H1 (cell line): ENCODE measurements around the gene MFAP4. TPM values are rescaled to one million over a fixed set of nuclear protein-coding genes. Genes with fewer than 3 reads are reported as not detected.

Source experiments
- ATF2 ChIP-seq: IDR thresholded peaks from 2 replicates; pipeline ENCODE4 v1.6.1; 2012; ENCODE audit warnings: low read length, inconsistent platforms
- BRCA1 ChIP-seq: IDR thresholded peaks from 2 replicates; pipeline ENCODE4 v1.6.1; 2012; ENCODE audit warnings: low read depth, low read length, improper control_type of control experiment
- CBX8 ChIP-seq: fragments of 300-800, 300-1000 bp; sonication (generic); IDR thresholded peaks from 2 replicates; pipeline ENCODE4 v1.7.1; 2016; ENCODE audit warnings: low read depth, low read length, borderline replicate concordance
- CTCF ChIP-seq, 3 experiments: IDR thresholded peaks; 1 replicate in 2 of 3; 2 replicates in 1 of 3; pipeline versions ENCODE4 v1.5.1 to v1.6.1; 2011; ENCODE audit warnings: low read length in 3 of 3, mild to moderate bottlenecking in 3 of 3, inconsistent platforms in 2 of 3, low read depth in 1 of 3, moderate library complexity in 1 of 3; ENCODE audit not compliant: insufficient read depth in 1 of 3; ENCODE audit errors: control extremely low read depth in 1 of 3
- EP300 ChIP-seq, 2 experiments: IDR thresholded peaks; 1 replicate in 1 of 2; 2 replicates in 1 of 2; pipeline ENCODE4 v1.6.1; 2011 to 2012; ENCODE audit warnings: low read depth in 2 of 2, low read length in 2 of 2, mild to moderate bottlenecking in 2 of 2, borderline replicate concordance in 1 of 2, inconsistent platforms in 1 of 2, moderate library complexity in 1 of 2
- GTF2F1 ChIP-seq: IDR thresholded peaks from 2 replicates; pipeline ENCODE4 v1.6.1; 2012; ENCODE audit warnings: low read depth, low read length, improper control_type of control experiment, borderline replicate concordance
- JUND ChIP-seq: IDR thresholded peaks from 2 replicates; pipeline ENCODE4 v1.6.1; 2011; ENCODE audit warnings: mild to moderate bottlenecking, improper control_type of control experiment, low read length
- POLR2AphosphoS5 ChIP-seq: IDR thresholded peaks from 2 replicates; pipeline ENCODE4 v1.6.1; 2011; ENCODE audit warnings: low read depth, low read length
- RXRA ChIP-seq: IDR thresholded peaks from 2 replicates; pipeline ENCODE4 v1.6.1; 2011; ENCODE audit warnings: low read depth, mild to moderate bottlenecking, low read length, moderate library complexity; ENCODE audit not compliant: insufficient read depth
- SUZ12 ChIP-seq: fragments of 200-600 bp; sonication (generic); IDR thresholded peaks from 2 replicates; pipeline ENCODE4 v1.6.1; 2012; ENCODE audit warnings: mild to moderate bottlenecking, inconsistent platforms, low read length, moderate library complexity, mixed read lengths
- polyA plus RNA-seq, 7 experiments: library from polyadenylated mRNA; depleted of rRNA in 3 of 7; stranded (reverse) in 5 of 7; unstranded in 2 of 7; fragments of >200 nt in 5 of 7; fragments of 200-250 nt in 2 of 7; gene quantifications; 1 replicate in 5 of 7; 2 replicates in 1 of 7; 4 replicates in 1 of 7; pipeline versions ENCODE4 v1.2.1 to v1.2.3, GENCODE V29; 2011 to 2013; ENCODE audit warnings: missing spikeins in 2 of 7, mixed read lengths in 2 of 7
- total RNA-seq: library from RNA; stranded (reverse); fragmentation: NEBNext Ultra II Directional; extraction: Animal tissue kit (Norgen Biotek cat#: 25700); gene quantifications from 2 replicates; pipeline ENCODE4 v1.2.1, GENCODE V29; 2021

Gene MFAP4
- total and polyA plus RNA-seq, 2 of the 8 experiments (the other 6 are each of a cell fraction or from before 2014, with no cell fraction given), result 3.1 to 3.6 TPM

GRCh38 chr17:19388791-19389785 lies 2.1 kb upstream of the MFAP4 start (continued):
- TF ChIP-seq ATF2 (no peak), POLR2AphosphoS5 (no peak), CBX8 (no peak), GTF2F1 (no peak), SUZ12 (no peak), BRCA1 (no peak), RXRA (no peak), EP300 (IDR thresholded peaks at IDR 0.05; ENCODE audit: borderline replicate concordance in 1 of 2, low read depth in 2 of 2, low read length in 2 of 2) (no peak), JUND (no peak), CTCF (IDR thresholded peaks at IDR 0.05; ENCODE audit: control extremely low read depth in 1 of 3, insufficient read depth in 1 of 3, low read depth in 1 of 3, low read length in 3 of 3) (no peak)
